Measurements from ENCODE around the gene TIMP2. TPM values are rescaled to one million over a fixed set of nuclear protein-coding genes. Genes with fewer than 3 reads are reported as not detected.
"Not testable (repeated sequence)": the region's sequence is repeated elsewhere in the genome, so short reads cannot be mapped to it uniquely, and the experiment has no call there.

The TIMP2 gene
- total RNA-seq, 1 experiment from 2014 or later, result 13.9 TPM

DNA sequence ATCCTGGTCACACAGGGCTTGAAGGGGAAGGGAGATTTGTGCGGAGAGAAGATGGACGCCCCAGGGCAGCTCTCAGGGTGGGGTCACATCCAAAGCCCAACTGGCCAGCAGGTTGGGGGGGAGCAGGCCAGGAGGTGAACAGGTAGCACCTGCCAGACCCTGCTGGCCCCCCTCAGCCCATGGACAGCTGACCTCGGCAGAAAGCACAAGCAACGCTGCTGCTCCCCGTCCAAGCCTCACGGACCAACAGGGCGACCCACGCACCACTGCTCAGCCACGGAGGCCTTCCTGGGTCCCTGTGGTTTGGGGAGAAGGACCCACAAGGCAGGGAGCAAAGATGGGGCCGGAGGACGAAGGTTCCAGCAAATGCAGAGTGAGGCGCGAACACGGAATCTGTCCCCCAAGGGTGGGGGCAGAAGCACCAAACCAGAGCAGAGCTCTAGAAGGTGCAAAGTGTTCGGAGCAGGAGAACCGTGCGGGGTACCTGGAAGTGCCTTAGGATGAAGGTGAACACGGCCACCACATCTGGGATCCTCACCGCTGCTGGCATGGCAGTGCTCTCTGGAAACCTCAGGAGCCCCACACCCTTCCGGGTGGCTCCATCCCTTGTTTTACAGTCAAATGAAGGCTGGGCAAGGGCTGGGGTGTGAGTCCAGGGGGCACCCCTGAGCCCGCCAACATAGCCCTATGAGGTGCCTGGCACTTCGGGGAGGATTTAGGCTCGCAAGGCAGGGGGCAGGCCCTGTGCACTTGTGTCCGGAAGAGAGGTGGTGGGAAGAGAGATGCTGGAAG lies 40.1 kb downstream of the TIMP2 start:
- DNase-seq, result peak; percentile 62
- no peak overlapping the region for H3K4me3 ChIP-seq (ENCODE audit: insufficient read depth, low read depth, low read length)
- no peaks in the 10 kb centered on the region for H3K27me3 ChIP-seq (ENCODE audit: control insufficient read depth, insufficient read depth, low read length)
- H3K36me3 ChIP-seq (replicated peaks; ENCODE audit: control insufficient read depth, insufficient read depth, low read length), result no peaks in the 10 kb centered on the region

DNA sequence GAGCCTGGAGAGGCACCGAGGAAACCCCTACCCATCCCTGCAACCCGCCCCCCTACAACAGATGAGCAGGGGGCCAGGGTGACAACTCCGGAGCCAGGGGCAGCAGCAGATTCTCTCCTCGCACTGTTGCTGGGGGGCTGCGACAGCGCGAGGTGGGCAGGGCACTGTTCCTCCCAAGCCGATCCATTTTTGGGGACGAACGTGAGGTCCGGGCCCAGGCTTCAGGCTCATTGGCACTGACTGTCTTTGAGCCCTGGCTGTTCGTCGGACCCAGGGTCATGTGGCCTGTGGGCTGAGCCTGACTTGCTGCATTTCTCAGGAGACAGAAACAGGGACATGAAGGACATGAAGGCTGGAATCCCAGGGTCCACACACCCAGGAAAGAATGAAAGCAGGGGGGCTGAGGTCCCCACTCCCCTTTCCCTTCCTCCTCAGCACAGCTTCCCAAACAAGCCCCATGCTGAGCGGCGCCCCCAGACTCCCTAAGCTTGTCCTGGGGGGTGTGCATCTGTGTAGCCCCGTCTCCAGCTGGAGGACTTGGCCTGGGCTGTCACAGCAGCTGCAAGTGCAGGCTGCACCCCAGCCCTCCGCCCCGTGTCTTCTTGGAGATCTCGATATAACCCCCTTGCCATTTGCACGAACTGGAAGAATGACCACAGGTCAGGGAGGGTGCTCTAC lies 40.9 kb downstream of the TIMP2 start:
- H3K4me3 ChIP-seq (ENCODE audit: insufficient read depth, low read depth, low read length), result no peak overlapping the region; the same call in 1 of the 2 replicates
- no peak for DNase-seq
- H3K36me3 ChIP-seq (replicated peaks; ENCODE audit: control insufficient read depth, insufficient read depth, low read length), result no peaks in the 10 kb centered on the region
- H3K27me3 ChIP-seq (ENCODE audit: control insufficient read depth, insufficient read depth, low read length), result no peaks in the 10 kb centered on the region

DNA sequence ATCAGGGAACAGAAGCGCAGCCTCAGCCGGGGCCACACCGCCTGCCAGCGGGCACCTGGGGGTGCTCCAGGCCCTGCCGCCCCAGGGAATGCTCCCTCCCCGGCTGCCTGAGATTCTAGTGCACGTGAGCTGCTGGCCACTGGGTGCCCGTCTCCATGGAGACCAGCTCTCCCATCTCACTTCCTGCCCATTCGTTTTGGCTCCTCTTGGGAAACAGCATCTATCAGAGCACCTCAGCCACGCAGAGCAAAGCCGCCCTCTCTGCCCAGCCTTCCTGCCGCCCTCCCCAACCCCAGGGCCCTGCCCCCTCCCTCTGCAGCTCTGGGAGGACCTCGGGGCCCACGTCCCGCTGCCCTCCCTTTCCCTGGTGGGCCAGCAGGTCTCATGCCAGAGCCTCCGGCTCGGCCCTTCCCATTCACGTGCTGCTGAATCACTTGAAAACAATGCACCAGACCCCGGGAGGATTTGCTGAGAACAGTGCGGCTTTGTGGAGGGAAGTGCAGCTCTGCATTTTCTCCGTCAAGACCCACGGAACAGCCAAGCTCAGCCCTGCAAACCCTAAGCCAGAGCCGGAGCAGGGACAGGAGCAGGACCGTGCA lies 41.6 kb downstream of the TIMP2 start:
- no peak overlapping the region; the same call in 1 of the 2 replicates for H3K4me3 ChIP-seq (ENCODE audit: insufficient read depth, low read depth, low read length)
- peak; percentile 94 for DNase-seq

DNA sequence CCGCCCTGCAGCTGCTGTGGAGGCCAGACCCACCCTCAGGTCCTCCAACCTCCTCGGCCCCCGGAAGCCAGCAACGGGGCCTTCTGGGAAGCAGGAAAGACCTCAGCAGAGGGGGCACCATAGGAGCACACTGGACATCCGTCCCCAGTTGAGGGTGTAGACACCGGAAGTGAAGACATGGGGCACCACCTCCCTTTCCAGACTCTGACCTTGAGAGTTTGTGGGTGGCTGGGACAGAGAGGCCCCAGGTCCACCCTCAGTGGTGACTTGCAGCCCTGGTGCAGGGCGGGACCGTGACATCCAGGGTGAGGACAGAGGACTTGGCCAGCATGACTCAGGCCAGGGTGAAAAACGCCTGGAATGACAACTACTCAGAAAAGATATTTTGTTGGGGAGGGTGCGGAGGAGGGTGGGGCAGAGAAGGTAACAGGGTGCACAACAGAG lies 42.1 kb downstream of the TIMP2 start:
- no peak for DNase-seq
- no peak overlapping the region for H3K4me3 ChIP-seq (ENCODE audit: insufficient read depth, low read depth, low read length)

More for the DNA sequence above, 41.6 kb downstream of the TIMP2 start:
- no peaks in the 10 kb centered on the region for H3K36me3 ChIP-seq (replicated peaks; ENCODE audit: control insufficient read depth, insufficient read depth, low read length)
- no peaks in the 10 kb centered on the region for H3K27me3 ChIP-seq (ENCODE audit: control insufficient read depth, insufficient read depth, low read length)

DNA sequence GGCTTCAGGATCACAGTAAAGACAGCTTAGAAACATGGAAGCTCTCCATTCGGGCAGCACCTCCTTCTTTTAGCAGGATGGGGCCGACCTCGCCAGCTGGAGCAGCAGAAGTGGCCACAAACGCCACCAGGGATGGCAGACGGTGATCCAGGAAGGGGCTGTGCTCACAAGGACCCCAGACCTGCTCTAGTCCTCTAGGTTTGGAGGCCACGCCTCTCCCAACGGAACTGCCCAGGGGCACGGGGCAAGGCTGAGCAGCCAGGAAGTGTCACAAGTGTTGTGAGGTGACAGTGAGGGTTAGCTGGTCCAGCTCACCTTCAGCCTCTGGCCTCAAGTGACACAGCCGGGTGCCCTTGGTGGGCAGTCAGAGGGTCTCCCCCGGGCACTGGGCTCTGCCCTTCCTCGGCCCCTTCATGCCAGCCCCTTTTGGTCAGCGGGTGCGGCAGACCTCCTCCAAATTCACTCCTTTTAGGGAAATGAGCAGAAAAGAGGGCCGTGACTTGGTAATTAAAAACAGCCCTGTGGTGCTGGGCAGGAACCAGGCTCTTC lies 42.6 kb downstream of the TIMP2 start:
- DNase-seq, result peak; percentile 51
- H3K4me3 ChIP-seq (ENCODE audit: insufficient read depth, low read depth, low read length), result no peak overlapping the region

More for the DNA sequence above, 42.1 kb downstream of the TIMP2 start:
- Histone ChIP-seq H3K36me3 (replicated peaks; ENCODE audit: control insufficient read depth, insufficient read depth, low read length) (no peaks in the 10 kb centered on the region), H3K27me3 (ENCODE audit: control insufficient read depth, insufficient read depth, low read length) (no peaks in the 10 kb centered on the region)

DNA sequence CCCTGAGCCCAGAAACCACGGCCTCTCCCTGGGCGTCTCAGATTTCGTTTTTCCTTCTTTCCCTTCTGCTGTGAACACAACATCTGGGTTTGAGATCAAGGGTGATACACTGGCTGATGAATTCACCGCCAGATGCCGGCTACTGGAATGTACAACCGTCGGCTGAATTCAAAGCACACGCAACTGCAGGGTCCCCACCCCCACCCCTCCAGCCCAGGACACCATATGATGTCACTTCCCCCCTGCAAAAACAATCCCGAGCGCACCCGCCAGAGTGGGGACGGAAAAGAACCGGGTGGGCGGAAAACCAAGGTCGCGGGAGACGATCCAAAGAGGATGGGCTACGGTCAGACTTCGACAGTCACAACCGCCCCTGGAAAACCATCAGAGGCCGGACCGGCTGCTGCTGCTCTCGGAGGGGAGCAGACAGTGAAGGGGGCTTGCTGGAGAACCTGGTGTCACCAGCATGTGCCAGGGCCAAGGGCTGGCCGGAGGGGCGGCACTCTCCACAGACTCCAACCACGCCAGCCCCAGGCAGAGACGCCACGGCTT lies 45.5 kb downstream of the TIMP2 start:
- DNase-seq, result peak; percentile 54
- H3K4me3 ChIP-seq (ENCODE audit: insufficient read depth, low read depth, low read length), result no peak overlapping the region
- no peaks in the 10 kb centered on the region for H3K36me3 ChIP-seq (replicated peaks; ENCODE audit: control insufficient read depth, insufficient read depth, low read length)
- H3K27me3 ChIP-seq (ENCODE audit: control insufficient read depth, insufficient read depth, low read length), result no peaks in the 10 kb centered on the region

More for the DNA sequence above, 42.6 kb downstream of the TIMP2 start:
- Histone ChIP-seq H3K36me3 (replicated peaks; ENCODE audit: control insufficient read depth, insufficient read depth, low read length) (no peaks in the 10 kb centered on the region), H3K27me3 (ENCODE audit: control insufficient read depth, insufficient read depth, low read length) (no peaks in the 10 kb centered on the region)

DNA sequence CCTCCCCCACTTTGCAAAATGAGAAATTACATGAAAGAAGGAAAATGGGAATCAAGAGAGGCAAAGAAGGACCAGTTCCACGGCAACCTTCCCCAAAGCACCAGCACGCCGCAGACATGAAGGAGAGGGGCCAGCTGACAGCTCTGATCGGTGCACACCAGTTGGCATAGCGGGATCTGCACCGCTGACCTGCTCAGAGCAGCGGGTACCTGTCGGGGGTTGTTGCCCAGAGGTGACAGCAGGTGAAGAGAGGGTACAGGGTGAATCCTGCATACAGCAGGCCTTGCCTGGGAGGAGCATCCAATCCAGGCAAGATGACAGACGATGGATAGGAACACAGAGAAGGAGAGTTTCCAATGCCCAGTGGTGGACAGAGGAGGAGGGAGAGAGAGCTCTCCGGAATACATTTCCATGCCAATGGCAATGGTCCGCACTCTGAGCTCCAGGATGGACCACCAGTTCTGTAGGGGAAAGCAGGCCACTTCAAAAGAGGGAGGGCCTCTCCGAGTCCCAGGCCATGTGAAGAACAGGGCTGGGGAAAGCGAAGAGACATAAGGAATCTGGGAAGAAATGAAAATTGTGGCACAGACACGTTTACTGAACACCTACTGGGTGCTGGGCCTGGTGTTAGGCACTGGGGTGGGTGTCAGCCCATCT lies 46.2 kb downstream of the TIMP2 start:
- H3K4me3 ChIP-seq (ENCODE audit: insufficient read depth, low read depth, low read length), result no peak overlapping the region
- H3K27me3 ChIP-seq (ENCODE audit: control insufficient read depth, insufficient read depth, low read length), result no peaks in the 10 kb centered on the region
- H3K36me3 ChIP-seq (replicated peaks; ENCODE audit: control insufficient read depth, insufficient read depth, low read length), result no peaks in the 10 kb centered on the region
- peak; percentile 37 for DNase-seq

DNA sequence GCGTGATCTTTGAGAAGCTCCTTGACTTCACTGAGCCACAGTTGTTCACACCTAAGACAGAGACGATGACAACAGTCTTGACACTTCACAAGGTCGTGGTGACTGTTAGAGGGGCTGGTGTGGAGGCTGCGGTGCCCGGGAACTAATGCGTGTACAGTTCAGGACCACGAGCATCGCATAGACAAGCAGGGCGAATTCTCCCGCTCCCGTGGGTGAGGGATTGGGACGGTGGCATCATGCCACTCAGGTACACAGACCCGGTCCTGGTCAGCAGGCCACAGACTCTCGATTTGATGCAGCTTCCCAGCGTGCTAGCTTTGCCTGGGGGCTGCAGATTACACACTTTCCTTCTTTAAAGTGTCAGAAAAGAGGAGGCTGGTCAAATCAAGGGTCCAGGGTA lies 46.9 kb downstream of the TIMP2 start:
- DNase-seq, result no peak
- Histone ChIP-seq H3K27me3 (ENCODE audit: control insufficient read depth, insufficient read depth, low read length) (no peaks in the 10 kb centered on the region), H3K4me3 (ENCODE audit: insufficient read depth, low read depth, low read length) (no peak overlapping the region), H3K36me3 (replicated peaks; ENCODE audit: control insufficient read depth, insufficient read depth, low read length) (no peaks in the 10 kb centered on the region)

DNA sequence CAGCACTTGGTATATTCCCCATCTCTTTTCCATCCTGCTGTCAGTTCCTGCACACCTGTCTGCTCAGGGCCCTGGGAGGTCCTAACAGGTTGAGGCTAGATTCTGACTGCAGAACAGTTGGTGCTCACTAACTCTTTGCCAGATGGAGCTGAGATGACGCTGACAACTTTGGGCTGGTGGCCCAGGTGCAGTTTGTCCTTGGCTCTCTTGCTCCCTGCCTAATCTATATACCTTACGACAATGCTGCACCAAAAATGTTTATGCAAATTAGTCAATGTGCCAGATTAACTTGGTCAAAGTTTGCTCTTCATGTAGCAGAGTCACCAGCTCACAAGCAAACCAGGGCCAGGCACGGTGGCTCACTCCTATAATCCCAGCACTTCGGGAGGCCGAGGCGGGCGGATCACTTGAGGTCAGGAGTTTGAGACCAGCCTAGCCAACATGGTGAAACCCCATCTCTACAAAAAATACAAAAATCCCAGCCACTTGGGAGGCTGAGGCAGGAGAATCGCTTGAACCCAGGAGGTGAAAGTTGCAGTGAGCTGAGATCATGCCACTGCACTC lies 48.2 kb downstream of the TIMP2 start:
- H3K36me3 ChIP-seq (replicated peaks; ENCODE audit: control insufficient read depth, insufficient read depth, low read length); H3K27me3 ChIP-seq (ENCODE audit: control insufficient read depth, insufficient read depth, low read length); DNase-seq; H3K4me3 ChIP-seq (ENCODE audit: insufficient read depth, low read depth, low read length): not testable (repeated sequence)

DNA sequence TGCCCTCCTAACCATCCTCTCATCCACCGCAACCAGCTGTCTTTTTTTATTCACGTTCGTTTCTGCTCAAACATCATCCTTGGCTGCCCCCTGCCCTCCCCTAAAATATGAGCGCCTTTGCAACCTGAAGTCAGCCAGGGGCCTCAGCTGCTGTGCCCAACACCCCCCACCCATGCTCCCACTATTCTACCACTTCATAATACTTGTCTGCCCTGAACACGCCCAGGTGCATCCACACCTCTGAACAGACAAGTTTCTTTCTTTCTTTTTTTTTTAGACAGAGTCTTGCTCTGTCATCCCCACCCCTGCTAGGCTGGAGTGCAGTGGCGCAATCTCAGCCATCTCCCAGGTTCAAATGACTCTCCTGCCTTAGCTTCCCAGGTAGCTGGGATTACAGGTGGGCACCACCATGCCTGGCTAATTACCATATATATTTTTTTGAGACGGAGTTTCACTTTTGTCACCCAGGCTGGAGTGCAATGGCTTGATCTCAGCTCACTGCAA lies 49.0 kb downstream of the TIMP2 start:
- no peak for DNase-seq
- no peak overlapping the region for H3K4me3 ChIP-seq (ENCODE audit: insufficient read depth, low read depth, low read length)
- H3K27me3 ChIP-seq (ENCODE audit: control insufficient read depth, insufficient read depth, low read length), result no peaks in the 10 kb centered on the region
- H3K36me3 ChIP-seq (replicated peaks; ENCODE audit: control insufficient read depth, insufficient read depth, low read length), result peaks cover 1% of the 10 kb centered on the region

DNA sequence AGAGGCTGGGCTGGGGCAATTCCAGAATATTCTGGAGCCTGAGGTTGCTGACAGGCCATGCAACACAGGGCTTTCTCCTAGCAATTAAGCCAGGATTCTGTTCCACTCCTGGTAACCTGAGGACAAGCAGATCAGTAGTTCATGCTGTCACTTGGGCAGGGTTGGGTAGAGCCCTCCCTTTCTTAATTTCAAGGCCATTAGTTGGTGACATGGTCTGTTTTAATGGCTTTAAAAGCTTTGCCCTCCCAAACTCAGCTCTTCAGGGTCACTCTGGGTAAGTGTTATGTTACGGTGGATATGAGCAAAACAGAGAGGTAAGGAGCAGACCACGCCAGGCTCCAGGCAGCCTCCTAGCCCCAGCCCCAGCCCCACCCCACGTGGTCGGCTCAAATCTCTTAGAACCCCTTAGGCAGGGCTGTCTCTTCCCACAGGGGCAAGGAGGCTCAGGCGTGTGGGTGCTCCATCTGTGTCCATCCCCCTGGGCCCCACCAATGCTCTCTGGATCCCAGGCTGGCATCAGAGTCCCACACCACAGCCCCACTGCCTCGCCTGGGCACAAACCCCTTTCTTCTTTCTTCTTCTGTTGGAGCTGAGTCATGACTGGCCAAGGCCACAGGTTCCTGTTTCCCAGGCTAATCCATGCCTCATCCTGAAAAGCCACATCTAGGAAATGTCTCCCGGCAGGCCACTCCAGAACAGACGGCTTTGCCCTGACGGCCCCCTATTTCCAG lies 49.7 kb downstream of the TIMP2 start:
- peak; percentile 30 for DNase-seq
- no peaks in the 10 kb centered on the region for H3K27me3 ChIP-seq (ENCODE audit: control insufficient read depth, insufficient read depth, low read length)
- H3K36me3 ChIP-seq (replicated peaks; ENCODE audit: control insufficient read depth, insufficient read depth, low read length), result peaks cover 1% of the 10 kb centered on the region
- H3K4me3 ChIP-seq (ENCODE audit: insufficient read depth, low read depth, low read length), result no peak overlapping the region

DNA sequence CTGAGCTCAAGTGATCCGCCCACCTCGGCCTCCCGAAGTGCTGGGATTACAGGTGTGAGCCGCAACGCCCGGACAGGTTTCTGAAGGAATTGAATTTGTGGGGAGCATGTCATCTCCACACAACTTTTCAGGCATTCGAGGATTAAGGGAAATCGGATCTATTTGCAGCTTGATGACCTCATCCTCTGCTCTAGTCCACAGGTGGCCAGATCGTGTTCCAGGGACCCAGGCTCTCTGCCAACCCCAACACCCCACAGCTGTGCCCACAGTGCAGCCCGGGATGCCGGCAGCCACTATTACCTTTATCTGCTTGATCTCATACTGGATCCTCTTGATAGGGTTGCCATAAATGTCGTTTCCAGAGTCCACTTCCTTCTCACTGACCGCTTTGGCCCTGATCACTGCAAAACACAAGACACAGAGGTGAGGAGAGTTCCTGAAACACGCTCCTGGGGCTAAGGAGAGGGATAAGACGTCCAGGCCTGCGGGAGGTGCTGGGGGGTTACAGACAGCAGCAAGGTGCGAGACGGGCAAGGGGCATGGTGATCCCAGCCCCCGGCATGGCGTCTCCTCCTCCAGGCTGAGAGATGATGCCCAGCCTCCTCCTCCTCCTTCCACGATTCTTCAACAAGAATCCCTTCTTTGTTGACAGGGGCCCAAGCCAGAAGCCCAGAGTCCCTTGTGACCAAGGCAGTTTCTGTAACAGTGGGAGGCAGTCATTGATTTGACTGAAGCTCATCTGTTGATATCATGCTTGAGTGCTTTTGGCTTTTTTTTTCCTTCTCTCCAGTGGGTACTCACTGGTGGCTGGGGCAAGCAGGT lies 51.5 kb downstream of the TIMP2 start:
- Histone ChIP-seq H3K4me3 (ENCODE audit: insufficient read depth, low read depth, low read length) (no peak overlapping the region), H3K27me3 (ENCODE audit: control insufficient read depth, insufficient read depth, low read length) (no peaks in the 10 kb centered on the region), H3K36me3 (replicated peaks; ENCODE audit: control insufficient read depth, insufficient read depth, low read length) (peaks cover 1% of the 10 kb centered on the region)
- no peak for DNase-seq
